NCI-H2171 (cell line): Measurements from ENCODE around the gene ADAM22.

Source experiments
- DNase-seq: peaks from one replicate; lab custom pipeline; 2025; lab: John Stamatoyannopoulos, UW

The ADAM22 gene

DNA sequence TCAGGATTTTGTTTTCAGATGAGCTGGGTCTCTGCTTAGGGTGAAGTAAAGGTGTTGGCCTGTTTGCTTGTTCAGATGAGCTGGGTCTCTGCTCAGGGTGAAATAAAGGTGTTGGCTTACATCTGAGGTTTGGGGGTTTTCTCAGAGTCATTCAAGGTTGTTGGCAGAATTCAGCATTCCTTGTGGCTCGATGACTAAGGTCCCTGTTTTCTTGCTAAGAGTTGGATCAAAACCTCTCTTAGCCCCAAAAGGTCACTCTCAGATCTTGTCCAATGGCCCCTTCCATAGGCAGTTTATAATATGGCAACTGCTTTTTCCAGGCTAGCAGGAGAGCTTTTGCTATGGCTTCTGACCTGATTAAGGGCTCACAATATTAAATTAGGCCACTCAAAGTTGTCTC is 106.6 kb downstream of the ADAM22 start:
- no peak for DNase-seq

DNA sequence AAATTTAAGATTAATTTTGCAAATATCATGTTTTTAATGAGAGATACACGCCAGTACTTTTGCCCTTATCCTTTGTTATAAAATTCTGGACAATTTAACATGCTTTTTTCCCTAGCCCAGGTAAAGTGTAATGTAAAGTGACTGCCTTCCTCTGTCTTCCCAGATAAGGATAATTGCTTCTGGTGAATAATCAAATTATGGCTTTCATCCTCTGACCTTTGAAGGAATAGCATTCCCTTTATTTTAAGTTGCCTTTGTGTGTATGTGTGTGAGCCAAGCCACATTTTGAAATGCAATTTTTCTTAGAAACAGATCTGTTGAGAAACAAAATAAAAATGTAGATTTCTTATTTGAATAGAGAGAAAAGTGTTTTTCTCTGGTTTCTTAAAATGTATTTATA is 107.5 kb downstream of the ADAM22 start:
- DNase-seq = no peak

DNA sequence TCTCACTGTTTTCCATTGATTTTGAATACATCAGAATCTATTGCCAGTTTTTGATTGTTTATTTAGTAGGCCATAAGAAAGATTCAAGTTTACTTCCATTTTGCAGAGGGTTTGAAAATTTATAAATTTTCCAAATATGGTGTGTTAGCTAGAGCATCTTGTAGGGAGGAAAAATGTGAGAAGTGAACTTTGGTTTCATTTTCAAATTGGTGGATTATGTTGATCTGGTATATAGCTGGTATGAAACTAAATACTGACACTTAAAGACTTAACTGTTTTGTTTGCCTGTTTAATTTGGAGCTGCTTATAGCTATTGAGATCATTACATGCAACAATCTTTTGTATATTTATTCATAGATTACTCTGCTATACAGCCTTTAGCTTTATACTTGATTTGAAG is 108.1 kb downstream of the ADAM22 start:
- no peak for DNase-seq

GRCh38 chr7:88042803-88043202 is 108.8 kb downstream of the ADAM22 start:
- DNase-seq = no peak

- no peak for DNase-seq
These were observed 110.0 kb downstream of the ADAM22 start for GRCh38 chr7:88044069-88044468.

GRCh38 chr7:88046839-88047573 is 113.0 kb downstream of the ADAM22 start:
- no peak for DNase-seq

DNA sequence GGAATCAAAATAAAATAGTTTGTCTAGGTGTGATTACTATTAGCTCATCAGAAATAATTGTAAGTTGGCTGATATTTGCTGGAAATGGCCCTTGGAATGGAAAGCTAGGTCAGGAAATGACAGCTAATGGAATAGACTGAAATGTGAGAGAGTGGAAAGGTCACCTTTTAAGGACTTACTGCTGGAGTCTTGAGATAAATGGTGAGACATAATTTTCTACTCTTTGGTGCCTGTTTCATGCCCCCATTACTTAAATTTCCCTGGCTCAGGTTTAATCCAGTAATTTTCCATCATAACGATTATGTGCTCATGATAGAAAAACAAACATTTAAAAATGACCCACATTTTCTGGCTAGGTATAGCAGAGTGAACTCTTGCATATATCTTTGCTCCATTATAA is 123.6 kb downstream of the ADAM22 start:
- no peak for DNase-seq

- DNase-seq = no peak
These were observed 128.2 kb downstream of the ADAM22 start for GRCh38 chr7:88062238-88062637.

GRCh38 chr7:88069093-88069492 is 135.0 kb downstream of the ADAM22 start:
- DNase-seq = no peak

DNA sequence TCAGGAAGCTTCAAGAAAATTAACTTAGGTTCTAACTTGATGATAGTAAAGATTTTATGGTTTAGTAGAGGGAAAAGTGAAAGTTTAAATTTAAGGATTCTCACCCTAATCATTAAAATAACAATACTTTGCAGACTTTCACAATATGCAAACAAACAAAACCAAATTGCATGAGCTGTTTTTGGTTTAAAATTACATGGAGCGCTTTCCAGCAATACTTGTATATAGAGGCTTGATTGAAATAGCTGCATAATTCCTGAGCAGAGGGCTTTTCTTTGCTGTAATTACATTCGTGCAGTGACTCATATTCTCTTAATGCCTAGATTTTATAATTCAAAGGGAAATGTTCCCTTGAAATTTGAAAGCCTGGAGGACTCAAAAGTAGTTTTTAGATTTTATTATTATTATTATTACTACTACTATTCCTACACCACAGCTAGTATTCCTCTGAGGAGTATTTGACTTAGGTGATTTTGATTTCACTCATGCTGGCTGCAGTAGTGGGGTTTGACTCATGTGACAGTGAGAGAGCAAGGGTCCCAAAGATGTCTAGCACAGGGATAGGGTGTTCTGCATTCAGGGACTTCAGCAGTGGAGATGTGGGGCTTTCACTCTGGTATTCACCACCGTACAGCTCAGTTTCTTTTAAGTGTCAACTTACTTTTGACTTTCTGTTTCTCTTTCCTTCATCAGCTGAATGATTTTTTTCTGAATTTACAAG is 138.1 kb downstream of the ADAM22 start:
- DNase-seq = no peak

GRCh38 chr7:88072715-88073055 is 138.6 kb downstream of the ADAM22 start:
- DNase-seq = no peak

- DNase-seq = no peak
These were observed 139.6 kb downstream of the ADAM22 start for GRCh38 chr7:88073626-88074025.

DNA sequence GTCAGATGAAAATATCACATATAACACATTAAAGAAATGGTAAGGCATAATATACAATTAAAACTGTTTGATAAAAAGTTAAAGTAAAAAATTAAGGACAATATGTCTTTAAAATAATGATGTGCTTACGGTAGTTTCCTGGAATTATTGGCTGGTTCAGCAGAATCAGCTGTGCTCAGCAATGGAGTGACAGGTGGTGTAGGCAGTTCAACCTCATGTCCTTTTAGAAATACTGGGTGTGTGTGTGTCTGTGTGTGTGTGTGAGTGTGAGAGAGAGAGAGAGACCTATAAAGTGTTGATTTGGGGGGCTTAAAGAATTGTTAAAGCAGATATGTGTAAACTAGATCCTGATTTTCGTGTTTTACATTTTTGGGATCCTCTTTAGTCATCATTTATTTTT is 141.2 kb downstream of the ADAM22 start:
- DNase-seq = no peak

- no peak for DNase-seq
These were observed 149.8 kb downstream of the ADAM22 start for GRCh38 chr7:88083883-88084282.

- DNase-seq = no peak
These were observed 155.5 kb downstream of the ADAM22 start for GRCh38 chr7:88089561-88089960.

DNA sequence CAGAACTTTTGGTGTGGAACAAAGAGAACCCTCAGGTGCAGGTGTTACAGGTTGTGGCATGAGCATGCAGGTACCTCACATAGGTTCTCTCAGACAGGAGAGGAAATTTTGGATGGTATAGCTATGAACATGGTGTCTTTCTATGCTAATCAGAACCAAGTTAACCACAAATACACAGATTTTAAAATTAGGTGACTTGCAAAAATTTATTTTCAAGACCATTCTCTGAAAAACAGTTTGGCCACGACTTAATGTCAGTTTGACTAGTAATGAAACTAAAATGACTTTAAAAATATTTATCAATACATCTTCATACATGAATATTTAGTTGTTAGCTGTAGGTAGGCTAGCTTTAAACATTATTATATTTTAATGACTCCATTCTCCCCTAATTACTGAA is 156.2 kb downstream of the ADAM22 start:
- DNase-seq = no peak

DNA sequence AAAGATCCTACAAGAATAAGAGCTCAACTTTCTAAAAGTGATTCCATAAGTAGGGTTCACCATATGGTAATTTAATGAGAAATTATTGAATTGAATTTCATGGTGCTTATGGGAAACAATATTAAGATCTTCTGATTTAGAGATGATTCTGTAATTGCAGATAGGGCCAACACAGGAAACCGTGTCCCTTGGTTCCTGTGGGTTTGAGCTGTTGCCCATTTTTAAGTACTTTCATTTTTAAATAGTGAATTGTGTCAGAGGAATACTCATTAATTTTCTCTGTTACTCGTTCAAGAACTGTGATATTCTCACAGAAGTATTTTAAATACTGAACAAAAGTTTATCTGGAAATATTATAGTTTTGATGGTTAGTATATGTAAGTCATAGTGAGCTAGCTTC is 156.6 kb downstream of the ADAM22 start:
- no peak for DNase-seq

DNA sequence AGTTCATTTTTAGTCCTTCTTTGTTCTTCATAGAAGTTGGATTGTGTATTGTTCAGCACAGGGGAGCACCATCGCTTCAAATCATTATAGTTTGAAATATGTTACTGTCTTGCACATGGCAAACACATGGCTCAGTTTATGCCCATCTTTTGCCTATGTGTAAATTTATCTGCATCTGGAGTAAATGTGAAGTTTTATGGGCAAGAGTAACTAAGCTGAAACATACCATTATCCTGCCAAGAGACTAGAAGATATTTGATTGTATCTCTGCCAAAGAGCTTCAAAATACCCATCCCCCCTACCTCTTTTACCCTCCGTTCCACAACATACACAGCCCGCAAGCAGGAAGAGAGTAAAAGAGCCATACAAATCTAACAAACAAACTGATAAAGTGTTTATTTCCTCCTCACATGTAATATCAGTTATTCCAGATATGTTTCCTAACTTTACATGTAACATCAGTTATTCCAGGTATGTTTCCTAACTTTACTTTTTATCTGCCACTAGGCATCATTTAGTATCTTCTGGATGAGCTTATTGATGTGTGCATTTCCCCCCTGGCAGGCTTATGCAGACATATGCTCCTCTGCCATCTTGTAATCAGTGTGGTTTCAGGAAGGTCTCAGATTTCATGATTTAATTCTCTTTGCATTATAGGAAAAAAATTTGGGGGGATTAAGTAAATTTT is 158.1 kb downstream of the ADAM22 start:
- DNase-seq = peak; percentile 98

DNA sequence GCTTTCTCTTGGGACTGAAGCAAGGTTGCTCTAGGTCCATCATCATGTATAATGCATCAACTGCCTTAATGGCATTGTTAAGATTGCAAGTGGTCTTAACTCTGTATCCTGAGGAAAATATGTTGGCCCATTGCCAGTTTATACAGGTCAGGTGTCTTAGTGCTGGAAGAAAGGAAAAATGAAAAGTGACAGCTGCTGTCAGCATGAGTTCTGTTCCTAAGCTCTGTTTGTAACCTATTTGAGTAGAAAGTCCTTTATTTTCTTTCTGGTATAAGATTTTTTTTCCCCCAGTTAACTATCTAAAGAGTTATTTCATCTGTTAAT is 158.6 kb downstream of the ADAM22 start:
- peak; percentile 98 for DNase-seq

- no peak for DNase-seq
These were observed 167.7 kb downstream of the ADAM22 start for GRCh38 chr7:88101769-88102168.

GRCh38 chr7:88102675-88103074 is 168.6 kb downstream of the ADAM22 start:
- DNase-seq = peak; percentile 43

- peak; percentile 74 for DNase-seq
These were observed 170.7 kb downstream of the ADAM22 start for GRCh38 chr7:88104732-88105131.

DNA sequence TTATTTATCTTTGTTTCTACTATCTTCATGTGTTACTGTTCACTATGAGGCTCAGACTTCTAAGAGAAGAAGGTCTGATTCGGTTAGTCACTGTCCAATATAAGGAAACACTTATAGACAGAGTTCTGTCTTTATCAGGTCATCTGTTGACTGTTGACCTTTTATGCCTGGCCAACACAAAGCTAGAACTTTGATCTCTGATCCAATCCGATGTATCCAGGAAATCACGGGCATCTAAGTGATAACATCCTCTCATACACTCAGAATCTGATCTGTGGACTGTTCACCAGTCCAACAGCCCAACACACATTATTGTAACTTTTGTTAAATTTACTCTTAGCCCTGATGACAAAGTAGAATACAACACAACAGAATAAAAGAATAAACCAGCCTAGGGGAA is 171.2 kb downstream of the ADAM22 start:
- DNase-seq = no peak
